A549 (cell line): ENCODE measurements around the gene VDR.

Source experiments
- CBX2 ChIP-seq: fragments of 200-600 bp; sonication (generic); IDR thresholded peaks from 2 replicates; pipeline ENCODE4 v1.6.1; 2016; ENCODE audit warnings: low read depth, mild to moderate bottlenecking, borderline replicate concordance
- HOXA7 ChIP-seq: fragments of 250-450 bp; sonication (Bioruptor Pico); IDR thresholded peaks from 2 replicates; pipeline ENCODE4 v1.5.0; 2020; ENCODE audit warnings: mild to moderate bottlenecking, moderate library complexity
- POLR2A ChIP-seq: IDR thresholded peaks from 2 replicates; pipeline ENCODE4 v1.6.1; 2012; ENCODE audit warnings: mild to moderate bottlenecking, low read length
- TF ChIP-seq, protein P1 (sequence below): fragments of >200 bp; sonication (Bioruptor Twin); formaldehyde crosslinking; IDR thresholded peaks from 3 replicates; pipeline ENCODE4 v1.5.1; 2016

DNA sequence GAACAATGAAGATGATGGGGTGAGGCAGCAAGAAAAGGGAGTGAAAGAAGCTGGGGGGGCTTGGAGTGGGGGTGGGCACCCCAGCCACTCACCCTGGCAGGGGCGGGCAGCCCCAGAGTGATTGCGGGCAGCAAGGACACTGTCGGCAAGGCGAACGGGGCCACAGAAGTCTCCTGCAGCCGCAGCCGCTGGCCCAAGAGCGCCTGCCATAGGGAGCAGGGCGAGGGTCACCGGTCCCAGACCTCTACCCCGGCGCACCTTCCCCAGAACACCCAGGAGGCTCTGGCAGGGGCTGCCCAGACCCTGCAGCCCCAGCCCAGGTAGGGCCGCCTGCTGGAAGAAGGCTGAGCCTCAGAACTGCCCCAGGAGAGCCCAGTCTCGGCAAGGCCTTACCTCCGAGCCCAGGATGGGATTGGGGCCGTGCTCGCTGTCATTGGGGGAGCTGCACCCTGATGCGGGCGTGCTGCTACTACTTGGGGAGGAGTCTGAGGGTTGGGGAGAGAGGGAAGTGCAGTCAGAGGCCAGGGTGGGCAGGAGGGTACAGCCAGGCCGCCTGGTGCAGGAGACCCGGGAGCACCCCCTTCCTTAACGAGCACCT lies 108.9 kb downstream of the VDR start:
- TF ChIP-seq POLR2A = no peak
- no peak for TF ChIP-seq HOXA7 (CRISPR knock-in tag)
- TF ChIP-seq, protein P1, sequence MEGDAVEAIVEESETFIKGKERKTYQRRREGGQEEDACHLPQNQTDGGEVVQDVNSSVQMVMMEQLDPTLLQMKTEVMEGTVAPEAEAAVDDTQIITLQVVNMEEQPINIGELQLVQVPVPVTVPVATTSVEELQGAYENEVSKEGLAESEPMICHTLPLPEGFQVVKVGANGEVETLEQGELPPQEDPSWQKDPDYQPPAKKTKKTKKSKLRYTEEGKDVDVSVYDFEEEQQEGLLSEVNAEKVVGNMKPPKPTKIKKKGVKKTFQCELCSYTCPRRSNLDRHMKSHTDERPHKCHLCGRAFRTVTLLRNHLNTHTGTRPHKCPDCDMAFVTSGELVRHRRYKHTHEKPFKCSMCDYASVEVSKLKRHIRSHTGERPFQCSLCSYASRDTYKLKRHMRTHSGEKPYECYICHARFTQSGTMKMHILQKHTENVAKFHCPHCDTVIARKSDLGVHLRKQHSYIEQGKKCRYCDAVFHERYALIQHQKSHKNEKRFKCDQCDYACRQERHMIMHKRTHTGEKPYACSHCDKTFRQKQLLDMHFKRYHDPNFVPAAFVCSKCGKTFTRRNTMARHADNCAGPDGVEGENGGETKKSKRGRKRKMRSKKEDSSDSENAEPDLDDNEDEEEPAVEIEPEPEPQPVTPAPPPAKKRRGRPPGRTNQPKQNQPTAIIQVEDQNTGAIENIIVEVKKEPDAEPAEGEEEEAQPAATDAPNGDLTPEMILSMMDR = no peak
- TF ChIP-seq CBX2 = no peak
